Measurements from ENCODE around the gene ELFN2. TPM values are rescaled to one million over a fixed set of nuclear protein-coding genes. Genes with fewer than 3 reads are reported as not detected.

The ELFN2 gene
- total RNA-seq, 3 donors from 2014 or later: not detected

DNA sequence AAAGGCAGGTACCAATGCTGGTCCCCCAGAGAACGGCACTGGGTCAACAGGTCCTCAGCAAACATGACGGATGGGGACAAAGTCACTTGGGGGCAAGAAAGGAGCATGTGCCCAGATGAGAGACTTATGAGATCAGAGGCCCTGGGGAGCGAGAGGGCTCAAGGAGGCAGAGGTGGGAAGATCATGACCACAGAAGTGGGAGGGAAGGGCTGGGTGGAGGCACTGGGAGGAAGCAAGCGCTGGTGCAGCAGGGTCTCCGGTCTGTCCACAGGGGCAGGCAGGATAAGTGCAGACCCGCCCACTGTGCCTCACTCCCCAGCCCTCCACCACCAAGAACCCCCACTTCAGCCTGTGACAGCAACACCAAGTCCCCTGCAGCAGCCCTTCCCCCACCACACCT lies 10.9 kb downstream of the ELFN2 start:
- H3K27ac ChIP-seq: no peak overlapping the region
- no peaks in the 10 kb centered on the region for H3K36me3 ChIP-seq
- intact Hi-C loops (cut with DNase I; ENCODE audit: low total_unique reads): no loop called here
- H3K4me3 ChIP-seq: no peak overlapping the region
- peaks cover 5 to 8% of the 10 kb centered on the region in 2 donors for H3K4me1 ChIP-seq
- DNase-seq (ENCODE audit: low spot score in 2 of 2): no peak
- H3K27me3 ChIP-seq: peaks cover 0 to 55% of the 10 kb centered on the region in 2 donors
- H3K9me3 ChIP-seq: no peaks in the 10 kb centered on the region
- TF ChIP-seq POLR2A (IDR thresholded peaks at IDR 0.05) (no peak), POLR2AphosphoS5 (IDR thresholded peaks at IDR 0.05) (no peak)
- TF ChIP-seq, protein P1, sequence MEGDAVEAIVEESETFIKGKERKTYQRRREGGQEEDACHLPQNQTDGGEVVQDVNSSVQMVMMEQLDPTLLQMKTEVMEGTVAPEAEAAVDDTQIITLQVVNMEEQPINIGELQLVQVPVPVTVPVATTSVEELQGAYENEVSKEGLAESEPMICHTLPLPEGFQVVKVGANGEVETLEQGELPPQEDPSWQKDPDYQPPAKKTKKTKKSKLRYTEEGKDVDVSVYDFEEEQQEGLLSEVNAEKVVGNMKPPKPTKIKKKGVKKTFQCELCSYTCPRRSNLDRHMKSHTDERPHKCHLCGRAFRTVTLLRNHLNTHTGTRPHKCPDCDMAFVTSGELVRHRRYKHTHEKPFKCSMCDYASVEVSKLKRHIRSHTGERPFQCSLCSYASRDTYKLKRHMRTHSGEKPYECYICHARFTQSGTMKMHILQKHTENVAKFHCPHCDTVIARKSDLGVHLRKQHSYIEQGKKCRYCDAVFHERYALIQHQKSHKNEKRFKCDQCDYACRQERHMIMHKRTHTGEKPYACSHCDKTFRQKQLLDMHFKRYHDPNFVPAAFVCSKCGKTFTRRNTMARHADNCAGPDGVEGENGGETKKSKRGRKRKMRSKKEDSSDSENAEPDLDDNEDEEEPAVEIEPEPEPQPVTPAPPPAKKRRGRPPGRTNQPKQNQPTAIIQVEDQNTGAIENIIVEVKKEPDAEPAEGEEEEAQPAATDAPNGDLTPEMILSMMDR (IDR thresholded peaks at IDR 0.05): no peak

DNA sequence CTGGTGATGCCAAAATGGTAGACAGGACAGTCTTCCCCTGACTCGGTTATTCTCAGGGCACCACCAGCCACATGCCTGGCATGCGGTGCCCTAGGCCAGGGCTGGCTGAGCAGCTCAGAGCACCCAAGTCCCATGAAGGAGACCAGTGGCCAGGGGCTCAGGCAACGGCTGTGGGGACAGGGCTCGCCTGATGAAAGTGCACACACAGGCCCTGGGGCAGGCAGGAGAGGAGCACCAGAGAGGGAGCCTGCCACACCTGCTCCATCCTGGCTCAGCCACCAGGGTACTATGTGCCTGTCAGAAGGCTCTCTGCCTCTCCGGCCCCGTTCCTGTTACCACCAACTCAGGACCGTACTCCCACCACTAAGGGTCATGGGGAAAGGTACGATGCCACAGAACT lies 12.1 kb downstream of the ELFN2 start:
- H3K36me3 ChIP-seq: no peaks in the 10 kb centered on the region
- TF ChIP-seq POLR2AphosphoS5 (IDR thresholded peaks at IDR 0.05): no peak
- TF ChIP-seq POLR2A (IDR thresholded peaks at IDR 0.05): no peak
- TF ChIP-seq, protein P1 (IDR thresholded peaks at IDR 0.05): no peak
- H3K27me3 ChIP-seq: peaks cover 0 to 43% of the 10 kb centered on the region in 2 donors
- H3K4me1 ChIP-seq: peaks cover 5% of the 10 kb centered on the region in 2 donors
- intact Hi-C loops (cut with DNase I; ENCODE audit: low total_unique reads): no loop called here
- H3K4me3 ChIP-seq: no peak overlapping the region
- DNase-seq (ENCODE audit: low spot score in 2 of 2): no peak
- H3K9me3 ChIP-seq: no peaks in the 10 kb centered on the region
- H3K27ac ChIP-seq: no peak overlapping the region

DNA sequence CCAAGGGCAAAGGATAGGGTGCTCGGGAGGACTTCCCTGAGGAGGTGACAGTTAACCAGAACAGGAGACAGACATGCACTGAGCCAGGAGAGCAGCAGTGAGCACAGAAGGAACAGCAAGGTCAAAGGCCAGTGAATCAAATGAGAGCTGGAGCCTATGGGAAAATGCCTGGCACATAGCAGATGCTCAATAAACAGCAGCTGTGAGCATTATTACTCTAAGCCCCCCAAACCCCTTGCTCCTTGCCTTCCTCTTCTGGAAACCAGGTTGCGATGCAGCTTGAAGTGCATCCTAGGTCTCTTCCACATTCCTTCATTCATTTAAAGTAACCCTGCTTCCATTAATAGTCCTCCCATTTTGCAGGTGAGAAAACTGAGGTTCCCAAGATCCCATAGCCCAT lies 13.0 kb downstream of the ELFN2 start:
- Histone ChIP-seq H3K9me3 (no peaks in the 10 kb centered on the region), H3K36me3 (no peaks in the 10 kb centered on the region), H3K4me1 (no peaks in the 10 kb centered on the region), H3K4me3 (no peak overlapping the region), H3K27ac (no peak overlapping the region), H3K27me3 (peaks cover 0 to 34% of the 10 kb centered on the region in 2 donors)
- TF ChIP-seq POLR2AphosphoS5 (IDR thresholded peaks at IDR 0.05) (no peak), POLR2A (IDR thresholded peaks at IDR 0.05) (no peak)
- TF ChIP-seq, protein P1 (IDR thresholded peaks at IDR 0.05): no peak
- DNase-seq (ENCODE audit: low spot score in 2 of 2): no peak
- intact Hi-C loops (cut with DNase I; ENCODE audit: low total_unique reads): no loop called here

DNA sequence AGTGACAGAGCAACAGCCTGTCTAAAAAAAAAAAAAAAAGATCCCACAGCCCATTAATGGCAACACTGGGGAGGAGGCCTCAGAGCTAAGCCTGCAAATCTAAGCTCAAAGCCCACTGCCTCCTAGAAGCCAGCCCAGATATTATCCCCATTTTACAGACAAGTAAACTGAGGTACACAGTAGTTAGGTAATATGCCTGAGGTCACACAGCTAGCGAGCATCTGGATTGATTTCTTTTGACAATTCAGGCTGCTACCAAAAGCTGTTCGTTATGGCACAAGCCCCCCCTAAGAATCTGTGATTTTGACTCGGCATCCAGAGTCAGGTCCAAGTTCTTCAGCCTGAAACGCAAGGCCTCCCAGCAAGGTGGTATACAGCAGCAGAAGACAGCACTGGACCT lies 13.7 kb downstream of the ELFN2 start:
- Histone ChIP-seq H3K4me3 (no peak overlapping the region), H3K27ac (no peak overlapping the region), H3K36me3 (no peaks in the 10 kb centered on the region), H3K9me3 (no peaks in the 10 kb centered on the region), H3K27me3 (peaks cover 0 to 27% of the 10 kb centered on the region in 2 donors), H3K4me1 (no peaks in the 10 kb centered on the region)
- no peak for DNase-seq (ENCODE audit: low spot score in 2 of 2)
- intact Hi-C loops (cut with DNase I; ENCODE audit: low total_unique reads): no loop called here
- TF ChIP-seq, protein P1 (IDR thresholded peaks at IDR 0.05): no peak
- TF ChIP-seq POLR2A (IDR thresholded peaks at IDR 0.05) (no peak), POLR2AphosphoS5 (IDR thresholded peaks at IDR 0.05) (no peak)

DNA sequence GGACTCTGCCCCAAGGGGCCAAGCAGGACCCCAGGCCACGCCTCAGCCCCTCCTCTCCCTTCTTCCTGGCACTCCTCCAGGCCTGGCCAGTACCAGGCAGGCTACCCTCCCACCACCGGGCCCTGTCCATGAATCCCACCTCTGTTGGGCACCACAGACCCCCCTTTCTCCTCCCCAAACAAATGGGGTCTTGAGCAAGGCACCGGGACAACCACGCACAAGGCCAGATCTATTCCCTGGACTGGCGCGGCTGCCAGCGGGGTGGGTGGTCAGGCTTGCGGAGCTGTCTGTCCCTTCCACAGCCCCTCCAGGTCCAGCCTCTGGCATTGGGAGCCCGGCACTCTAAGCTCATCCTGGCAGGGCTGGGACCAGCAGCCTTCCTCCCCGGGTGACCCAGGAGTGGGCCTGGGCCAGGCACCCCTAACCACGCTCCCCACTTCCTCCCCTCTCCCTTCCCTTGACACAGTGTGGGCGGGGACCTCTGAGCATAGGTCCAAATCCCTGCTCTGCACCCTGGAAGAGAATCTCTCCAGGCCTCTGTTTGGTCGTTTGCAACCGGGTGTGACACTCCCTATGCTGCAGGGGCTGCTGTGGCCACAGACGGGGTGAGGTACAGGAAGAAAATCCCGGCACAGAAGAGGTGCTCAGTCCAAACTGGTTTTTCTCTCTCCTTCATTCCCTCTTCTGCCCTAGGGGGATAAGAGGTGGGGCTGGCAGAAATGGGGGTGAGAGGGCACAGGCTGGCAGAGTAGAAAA lies 14.6 kb downstream of the ELFN2 start:
- H3K36me3 ChIP-seq: no peaks in the 10 kb centered on the region
- DNase-seq (ENCODE audit: low spot score in 2 of 2): no peak
- intact Hi-C loops (cut with DNase I; ENCODE audit: low total_unique reads): no loop called here
- no peaks in the 10 kb centered on the region for H3K9me3 ChIP-seq
- H3K27me3 ChIP-seq: peaks cover 0 to 20% of the 10 kb centered on the region in 2 donors
- no peaks in the 10 kb centered on the region for H3K4me1 ChIP-seq
- H3K27ac ChIP-seq: no peak overlapping the region
- TF ChIP-seq POLR2AphosphoS5 (IDR thresholded peaks at IDR 0.05): no peak
- TF ChIP-seq, protein P1 (IDR thresholded peaks at IDR 0.05): no peak
- no peak for TF ChIP-seq POLR2A (IDR thresholded peaks at IDR 0.05)
- no peak overlapping the region for H3K4me3 ChIP-seq

All from breast epithelium (tissue), 4 donors.